IMR-90 (cell line): ENCODE measurements around the gene RPTOR. TPM values are rescaled to one million over a fixed set of nuclear protein-coding genes. Genes with fewer than 3 reads are reported as not detected.

Experiments
- ATAC-seq: fragments of 200-7000 bp; cut with Tn5 transposase; 2 replicates; pipeline ENCODE4 v1.9.1; 2020; ENCODE audit warnings: low read depth, mild to moderate bottlenecking, moderate library complexity
- BruUV-seq: library from RNA; stranded (reverse); fragments of 400-500 nt; replicated peaks from 2 replicates; lab custom pipeline; 2021; lab: Mats Ljungman, UMichigan
- CTCF ChIA-PET: fragments of 300-600 bp; formaldehyde crosslinking; extraction: SDS; loops from one replicate; lab custom pipeline; 2021; ENCODE audit warnings: antibody characterized with exemption; lab: Yijun Ruan, JAX
- POLR2A ChIA-PET: fragments of 300-600 bp; sonication (Branson Sonifier 250); formaldehyde crosslinking; loops from one replicate; lab custom pipeline; 2022; ENCODE audit warnings: antibody characterized with exemption; ENCODE audit not compliant: unreplicated experiment; lab: Charles Lee
- DNase-seq: peaks from one replicate; pipeline ENCODE4 v3.0.0; 2013
- H2AFZ ChIP-seq: replicated peaks from 2 replicates; pipeline ENCODE3; 2013; ENCODE audit warnings: low read length, mild to moderate bottlenecking; ENCODE audit not compliant: poor library complexity
- H2AK5ac ChIP-seq: 2 replicates; pipeline ENCODE4 v1.6.1; 2013; ENCODE audit warnings: low read depth, low read length, inconsistent platforms
- H2AK9ac ChIP-seq: replicated peaks from 2 replicates; pipeline ENCODE3; 2013; ENCODE audit warnings: mild to moderate bottlenecking, low read depth, low read length, moderate library complexity; ENCODE audit not compliant: poor library complexity
- H2BK120ac ChIP-seq: 2 replicates; pipeline ENCODE4 v1.6.1; 2013; ENCODE audit warnings: low read depth, low read length, inconsistent platforms
- H2BK15ac ChIP-seq: 3 replicates; pipeline ENCODE4 v1.6.1; 2013; ENCODE audit warnings: low read depth, low read length, inconsistent platforms
- H2BK20ac ChIP-seq: 2 replicates; pipeline ENCODE4 v1.6.1; 2013; ENCODE audit warnings: low read depth, mild to moderate bottlenecking, inconsistent platforms, low read length, moderate library complexity
- H2BK5ac ChIP-seq: 2 replicates; pipeline ENCODE4 v1.6.1; 2013; ENCODE audit warnings: mild to moderate bottlenecking, low read depth, low read length, inconsistent platforms; ENCODE audit not compliant: poor library complexity, severe bottlenecking
- H3K14ac ChIP-seq: replicated peaks from 2 replicates; pipeline ENCODE4 v1.6.1; 2013; ENCODE audit warnings: low read depth, low read length, inconsistent platforms
- H3K18ac ChIP-seq: 2 replicates; pipeline ENCODE4 v1.6.1; 2013; ENCODE audit warnings: low read depth, low read length, control low read depth
- H3K23ac ChIP-seq: 2 replicates; pipeline ENCODE4 v1.6.1; 2013; ENCODE audit warnings: low read depth, low read length, inconsistent platforms
- H3K27ac ChIP-seq: 2 replicates; pipeline ENCODE4 v1.5.1; 2013; ENCODE audit warnings: mild to moderate bottlenecking, control low read depth, low read length; ENCODE audit not compliant: insufficient read depth
- H3K27me3 ChIP-seq: 2 replicates; pipeline ENCODE4 v1.6.1; 2013; ENCODE audit warnings: low read length; ENCODE audit not compliant: control insufficient read depth, insufficient read depth
- H3K36me3 ChIP-seq: 2 replicates; pipeline ENCODE4 v1.6.1; 2013; ENCODE audit warnings: low read length, mixed read lengths; ENCODE audit not compliant: control insufficient read depth, insufficient read depth
- H3K4ac ChIP-seq: 2 replicates; pipeline ENCODE4 v1.6.1; 2013; ENCODE audit warnings: low read depth, low read length, inconsistent platforms
- H3K4me1 ChIP-seq: 2 replicates; pipeline ENCODE4 v1.6.1; 2013; ENCODE audit warnings: low read length, mixed read lengths; ENCODE audit not compliant: control insufficient read depth, insufficient read depth
- H3K4me2 ChIP-seq: 2 replicates; pipeline ENCODE4 v1.6.1; 2013; ENCODE audit warnings: low read depth, mild to moderate bottlenecking, control low read depth, low read length, moderate library complexity
- H3K4me3 ChIP-seq: 2 replicates; pipeline ENCODE4 v1.5.1; 2013; ENCODE audit warnings: low read depth, mild to moderate bottlenecking, control low read depth, low read length, moderate library complexity; ENCODE audit not compliant: insufficient read depth
- H3K56ac ChIP-seq: 2 replicates; pipeline ENCODE4 v1.6.1; 2013; ENCODE audit warnings: low read length, inconsistent platforms; ENCODE audit not compliant: insufficient read depth; ENCODE audit errors: extremely low read depth
- H3K79me1 ChIP-seq, 2 experiments: 2 replicates each; pipeline ENCODE4 v1.6.1; 2013; ENCODE audit warnings: low read length in 2 of 2, inconsistent platforms in 1 of 2, low read depth in 1 of 2
- H3K9ac ChIP-seq: 2 replicates; pipeline ENCODE4 v1.6.1; 2013; ENCODE audit warnings: low read depth, low read length, control low read depth
- H3K9me1 ChIP-seq: 2 replicates; pipeline ENCODE4 v1.6.1; 2013; ENCODE audit warnings: low read length, inconsistent platforms; ENCODE audit not compliant: insufficient read depth
- H3K9me3 ChIP-seq: 2 replicates; pipeline ENCODE4 v1.6.1; 2013; ENCODE audit warnings: low read length; ENCODE audit not compliant: control insufficient read depth, insufficient read depth
- H4K20me1 ChIP-seq: 2 replicates; pipeline ENCODE4 v1.6.1; 2013; ENCODE audit warnings: low read length, inconsistent platforms; ENCODE audit not compliant: insufficient read depth
- H4K5ac ChIP-seq: 2 replicates; pipeline ENCODE4 v1.6.1; 2013; ENCODE audit warnings: mild to moderate bottlenecking, low read depth, low read length, control low read depth
- H4K8ac ChIP-seq, 2 experiments: 2 replicates each; pipeline ENCODE4 v1.6.1; 2013; ENCODE audit warnings: low read depth in 2 of 2, low read length in 2 of 2, control low read depth in 1 of 2, inconsistent platforms in 1 of 2
- H4K91ac ChIP-seq: 2 replicates; pipeline ENCODE4 v1.6.1; 2013; ENCODE audit warnings: low read depth, low read length, inconsistent platforms; ENCODE audit not compliant: insufficient read depth
- RCOR1 ChIP-seq: IDR thresholded peaks from 2 replicates; pipeline ENCODE4 v1.6.1; 2012; ENCODE audit warnings: mild to moderate bottlenecking, low read length, improper control_type of control experiment; ENCODE audit not compliant: insufficient replicate concordance
- SMC3 ChIP-seq: fragments of 150-350 bp; IDR thresholded peaks from 2 replicates; pipeline ENCODE4 v1.6.1; 2016; ENCODE audit warnings: low read depth, mild to moderate bottlenecking, antibody characterized with exemption, low read length, moderate library complexity
- whole genome bisulfite sequencing, 2 experiments: methylation state at CpG; one replicate each; pipeline versions ENCODE4 v1.1.5 to v1.1.7; 2013; ENCODE audit warnings: missing lambda C conversion rate in 2 of 2; ENCODE audit not compliant: insufficient read length in 1 of 2; ENCODE audit errors: extremely low coverage in 2 of 2; 5-methylcytosine and 5-hydroxymethylcytosine counted together
- dilution Hi-C: fragments of 300-500 bp; cut with HindIII; formaldehyde crosslinking; loops from one replicate; pipeline ENCODE4 v1.14.3; 2018; ENCODE audit warnings: low sequenced_read_pairs; ENCODE audit not compliant: unreplicated experiment
- in situ Hi-C: fragments of 300-500 bp; cut with MboI; formaldehyde crosslinking; loops from 3 replicates; pipeline ENCODE4 v1.14.3; 2019; ENCODE audit warnings: low sequenced_read_pairs, inconsistent platforms, mixed read lengths
- intact Hi-C: fragments of 100-400 bp; cut with micrococcal nuclease; formaldehyde crosslinking; loops from 2 replicates; pipeline ENCODE4 v1.10.0; 2022
- polyA plus RNA-seq, 3 experiments: library from polyadenylated mRNA; depleted of rRNA; stranded (reverse); fragments of >200 nt; gene quantifications; 2 replicates each; pipeline ENCODE4 v1.2.3, GENCODE V29; 2012; ENCODE audit warnings: low replicate concordance in 1 of 3
- total RNA-seq: library from RNA; depleted of rRNA; stranded (reverse); fragments of >200 nt; gene quantifications from 2 replicates; pipeline ENCODE4 v1.2.3, GENCODE V29; 2012

Gene RPTOR
- total and polyA plus RNA-seq, 2 of the 4 experiments (the other 2 are of a cell fraction) = 10.8 to 14.7 TPM

DNA sequence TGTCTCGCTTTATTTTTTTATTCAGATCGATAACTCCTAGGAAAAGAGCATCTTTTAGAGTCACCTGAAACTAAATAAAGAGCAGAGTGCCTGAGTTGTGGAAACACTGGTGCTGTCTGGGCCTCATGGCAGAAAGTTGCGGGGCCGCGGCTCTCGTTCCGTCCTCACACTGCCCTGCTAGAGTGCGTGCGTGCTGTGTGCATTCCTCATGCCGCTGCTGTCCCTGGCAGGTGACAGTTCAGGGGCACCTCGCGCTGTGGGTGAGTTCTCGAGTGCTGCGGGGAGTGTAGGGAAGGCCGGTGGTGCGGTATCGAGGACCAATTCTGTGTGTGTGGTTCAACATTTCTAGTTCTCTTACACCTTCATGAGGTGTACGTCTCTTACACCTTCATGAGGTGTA is 136.6 kb downstream of the RPTOR start:
- Histone ChIP-seq H2BK120ac (no peak overlapping the region), H3K27ac (no peak overlapping the region), H4K5ac (no peak overlapping the region), H3K4me3 (no peak overlapping the region), H3K4ac (no peak overlapping the region), H3K14ac (no peak overlapping the region), H4K8ac (no peak overlapping the region; a peak in 1 of 4 replicates), H2BK15ac (no peak overlapping the region), H3K23ac (no peak overlapping the region), H2BK20ac (no peak overlapping the region), H3K18ac (no peak overlapping the region), H3K27me3 (no peaks in the 10 kb centered on the region), H2AK9ac (peak overlapping the region; percentile 73), H4K20me1 (no peaks in the 10 kb centered on the region), H2BK5ac (no peak overlapping the region), H3K56ac (no peak overlapping the region; the same call in 1 of the 2 replicates), H3K9me3 (no peaks in the 10 kb centered on the region), H3K9me1 (peaks cover 13% of the 10 kb centered on the region), H3K4me1 (peaks cover 11% of the 10 kb centered on the region), H3K4me2 (no peak overlapping the region), H3K9ac (no peak overlapping the region), H3K79me1 (peaks cover 29 to 84% of the 10 kb centered on the region in 2 experiments), H2AK5ac (peak overlapping the region; percentile 78), H3K36me3 (peaks cover 7% of the 10 kb centered on the region), H4K91ac (no peak overlapping the region), H2AFZ (no peak overlapping the region)
- WGBS, 2 experiments = no CpG with 5 or more reads among the region's 18 CpGs
- TF ChIP-seq SMC3 = no peak
- TF ChIP-seq RCOR1 = no peak
- dilution Hi-C loops (no loop called here), in situ Hi-C loops (no loop called here), intact Hi-C loops (no loop called here)
- ATAC-seq (no peak), DNase-seq (no peak)
- ChIA-PET CTCF (no interaction called here), POLR2A (no interaction called here)
- no TSS peak for BruUV-seq
